GM12878 (cell line): ENCODE results near the gene VIT. TPM values are rescaled to one million over a fixed set of nuclear protein-coding genes. Genes with fewer than 3 reads are reported as not detected.

Experiments
- ATAC-seq: fragments of 200-7000 bp; cut with Tn5 transposase; 3 replicates; pipeline ENCODE4 v1.9.1; 2020; ENCODE audit warnings: mild to moderate bottlenecking, moderate library complexity
- BruUV-seq: library from RNA; stranded (reverse); fragments of 400-500 nt; replicated peaks from 2 replicates; lab custom pipeline; 2021; lab: Mats Ljungman, UMichigan
- CTCF ChIA-PET: fragments of 300-600 bp; sonication (Branson Sonifier 250); formaldehyde crosslinking; extraction: SDS; loops from one replicate; lab custom pipeline; 2021; ENCODE audit warnings: inconsistent platforms; lab: Yijun Ruan, JAX
- POLR2A ChIA-PET: fragments of 350-600 bp; formaldehyde crosslinking; extraction: SDS; loops from one replicate; lab custom pipeline; 2021; ENCODE audit warnings: inconsistent platforms; lab: Charles Lee
- RAD21 ChIA-PET: fragments of 300-600 bp; sonication (Branson Sonifier 250); formaldehyde crosslinking; loops from one replicate; lab custom pipeline; 2023; ENCODE audit warnings: antibody characterized with exemption; ENCODE audit not compliant: unreplicated experiment; lab: Charles Lee
- SMC1A ChIA-PET: fragments of 300-600 bp; sonication (Branson Sonifier 250); formaldehyde crosslinking; loops from one replicate; lab custom pipeline; 2023; ENCODE audit not compliant: unreplicated experiment, uncharacterized antibody; lab: Charles Lee
- DNase-seq: peaks from one replicate; pipeline ENCODE4 v3.0.0-alpha.2; 2011; ENCODE audit warnings: low read depth, low spot score
- FAIRE-seq: peaks from 3 replicates; lab custom pipeline; 2011; peaks lifted over from hg19 to GRCh38; lab: Jason Lieb, UNC
- H2AFZ ChIP-seq: 2 replicates; pipeline ENCODE4 v1.6.0; 2011; ENCODE audit warnings: low read depth, low read length, control low read depth; ENCODE audit not compliant: control insufficient read depth
- H3K27ac ChIP-seq: 2 replicates; pipeline ENCODE4 v1.5.1; 2011; ENCODE audit warnings: control low read depth; ENCODE audit not compliant: control insufficient read depth, insufficient read depth
- H3K27me3 ChIP-seq, 2 experiments: replicated peaks in 1 of 2; 2 replicates each; pipeline versions ENCODE4 v1.6.0 to v1.6.1; 2011; ENCODE audit warnings: low read length in 1 of 2; ENCODE audit not compliant: control insufficient read depth in 2 of 2, insufficient read depth in 2 of 2
- H3K36me3 ChIP-seq, 2 experiments: 2 replicates each; pipeline ENCODE4 v1.5.1; 2011; ENCODE audit warnings: low read length in 1 of 2; ENCODE audit not compliant: control insufficient read depth in 2 of 2, insufficient read depth in 2 of 2
- H3K4me1 ChIP-seq: 2 replicates; pipeline ENCODE4 v1.6.1; 2011; ENCODE audit warnings: mild to moderate bottlenecking, low read length, moderate library complexity, mixed read lengths; ENCODE audit not compliant: control insufficient read depth, insufficient read depth
- H3K4me2 ChIP-seq: 2 replicates; pipeline ENCODE4 v1.6.0; 2011; ENCODE audit warnings: control low read depth; ENCODE audit not compliant: control insufficient read depth, insufficient read depth
- H3K4me3 ChIP-seq: fragments of 200-600 bp; sonication (generic); 2 replicates; pipeline ENCODE4 v1.5.1; 2016
- H3K79me2 ChIP-seq: 2 replicates; pipeline ENCODE4 v1.6.0; 2011; ENCODE audit warnings: low read length; ENCODE audit not compliant: control insufficient read depth, insufficient read depth
- H3K9ac ChIP-seq: 2 replicates; pipeline ENCODE4 v1.8.0; 2011; ENCODE audit warnings: low read length, control low read depth, mixed read lengths; ENCODE audit not compliant: control insufficient read depth, insufficient read depth
- H3K9me3 ChIP-seq: replicated peaks from 3 replicates; pipeline ENCODE4 v1.5.1; 2011; ENCODE audit warnings: mild to moderate bottlenecking, low read length; ENCODE audit not compliant: control insufficient read depth, insufficient read depth
- H4K20me1 ChIP-seq: 2 replicates; pipeline ENCODE4 v1.6.0; 2011; ENCODE audit not compliant: control insufficient read depth, insufficient read depth
- BCL11A ChIP-seq: IDR thresholded peaks from 2 replicates; pipeline ENCODE4 v1.6.1; 2011; ENCODE audit warnings: low read depth, low read length
- BMI1 ChIP-seq: fragments of 450-650 bp; IDR thresholded peaks from 2 replicates; pipeline ENCODE4 v1.6.1; 2016; ENCODE audit warnings: mild to moderate bottlenecking, moderate library complexity, borderline replicate concordance
- CBX5 ChIP-seq: sonication (generic); IDR thresholded peaks from 2 replicates; pipeline ENCODE4 v1.6.1; 2016; ENCODE audit warnings: low read depth, moderate library complexity, mild to moderate bottlenecking, inconsistent platforms
- MEF2B ChIP-seq: fragments of 450-650 bp; IDR thresholded peaks from 2 replicates; pipeline ENCODE4 v1.6.1; 2018; ENCODE audit warnings: mild to moderate bottlenecking, moderate library complexity; ENCODE audit not compliant: partially characterized antibody, poor library complexity, severe bottlenecking
- MTA2 ChIP-seq: fragments of 450-650 bp; IDR thresholded peaks from 2 replicates; pipeline ENCODE4 v1.6.1; 2016; ENCODE audit warnings: low read depth, mild to moderate bottlenecking, moderate library complexity
- RBBP5 ChIP-seq: fragments of 200-600 bp; sonication (generic); conservative IDR thresholded peaks from 2 replicates; pipeline ENCODE4 v1.6.1; 2016
- TCF7 ChIP-seq: IDR thresholded peaks from 2 replicates; pipeline ENCODE4 v1.6.1; 2014; ENCODE audit warnings: antibody characterized with exemption, borderline replicate concordance
- WGBS: methylation state at CpG from one replicate; pipeline ENCODE4 v1.1.6; 2016; ENCODE audit warnings: low lambda C conversion rate; ENCODE audit not compliant: insufficient replicate concordance, insufficient coverage; ENCODE audit errors: missing lambda C conversion rate; 5-methylcytosine and 5-hydroxymethylcytosine counted together
- in situ Hi-C: fragments of 300-500 bp; cut with MboI; formaldehyde crosslinking; loops from 9 replicates; pipeline ENCODE4 v1.14.3; 2018; ENCODE audit warnings: mixed read lengths
- intact Hi-C: fragments of 100-400 bp; cut with micrococcal nuclease; formaldehyde crosslinking; loops from one replicate; pipeline ENCODE4 v1.14.2; 2022; ENCODE audit not compliant: unreplicated experiment
- polyA plus RNA-seq, 11 experiments: library from polyadenylated mRNA; depleted of rRNA in 4 of 11; unstranded in 6 of 11; stranded (reverse) in 5 of 11; fragments of >200 nt; fragmentation: Nextera tagmentation in 4 of 11; fragmentation: Illumina TruSeq in 1 of 11; extraction: Ambion mirVana in 4 of 11; extraction: Trizol in 1 of 11; gene quantifications; 1 replicate in 1 of 11; 2 replicates in 10 of 11; pipeline versions ENCODE4 v1.2.1 to v1.2.3, GENCODE V29; 2011 to 2016; ENCODE audit warnings: inconsistent platforms in 2 of 11, missing spikeins in 2 of 11, low read depth in 1 of 11
- total RNA-seq, 4 experiments: library from RNA; depleted of rRNA in 3 of 4; stranded (reverse); fragments of >200 nt in 3 of 4; fragmentation: Illumina TruSeq in 1 of 4; extraction: Trizol in 1 of 4; gene quantifications; 2 replicates each; pipeline versions ENCODE4 v1.2.1 to v1.2.3, GENCODE V29; 2013 to 2021
- TF ChIP-seq, protein P1 (sequence below): IDR thresholded peaks from 2 replicates; pipeline ENCODE4 v1.6.1; 2012; ENCODE audit warnings: low read depth, low read length, improper control_type of control experiment
- TF ChIP-seq, protein P2 (sequence below), 3 experiments: IDR thresholded peaks in 2 of 3; conservative IDR thresholded peaks in 1 of 3; 2 replicates each; pipeline ENCODE4 v1.5.1; 2011; ENCODE audit warnings: low read depth in 3 of 3, low read length in 3 of 3, mild to moderate bottlenecking in 3 of 3, control low read depth in 2 of 3, moderate library complexity in 2 of 3, inconsistent platforms in 1 of 3, mixed read lengths in 1 of 3; ENCODE audit not compliant: control insufficient read depth in 2 of 3, insufficient read depth in 1 of 3; ENCODE audit errors: extremely low read depth in 1 of 3

VIT gene
- total and polyA plus RNA-seq, 10 of the 15 experiments (the other 5 are each of a cell fraction or from before 2014, with no cell fraction given) = 0.05 to 0.14 TPM; not detected in 8

GRCh38 chr2:36792951-36793350 lies 96.4 kb downstream of the VIT start:
- 0% methylated on average over 2 of the region's 2 CpGs for WGBS
- Histone ChIP-seq H3K79me2 (no peaks in the 10 kb centered on the region), H4K20me1 (no peaks in the 10 kb centered on the region), H2AFZ (no peak overlapping the region), H3K4me2 (no peak overlapping the region), H3K4me3 (no peak overlapping the region), H3K9ac (no peak overlapping the region), H3K36me3 (no peaks in the 10 kb centered on the region), H3K27ac (no peak overlapping the region), H3K9me3 (no peaks in the 10 kb centered on the region), H3K27me3 (no peaks in the 10 kb centered on the region), H3K4me1 (0 out of 2 replicates have a peak, but pooled peaks cover 6% of the 10 kb centered on the region)
- no peak for DNase-seq
- ChIA-PET SMC1A (interaction anchor here (0.7 to 1.4 kb wide), 4 partner anchors 8 to 61 kb away, joined by 3 to 4 read pairs (median 3); no protein-coding TSS in a partner anchor), POLR2A (interaction anchor here (1.4 kb wide), 1 partner anchor 9 kb away, joined by 3 read pairs; no protein-coding TSS in a partner anchor), RAD21 (interaction anchor here (3.0 kb wide), 1 partner anchor 10 kb away, joined by 7 read pairs; no protein-coding TSS in a partner anchor), CTCF (interaction anchor here (0.8 to 2.9 kb wide), 5 partner anchors 9 to 211 kb away, joined by 3 to 9 read pairs (median 3); no protein-coding TSS in a partner anchor)
- intact Hi-C loops = no loop called here
- ATAC-seq = no peak
- TF ChIP-seq, protein P1, sequence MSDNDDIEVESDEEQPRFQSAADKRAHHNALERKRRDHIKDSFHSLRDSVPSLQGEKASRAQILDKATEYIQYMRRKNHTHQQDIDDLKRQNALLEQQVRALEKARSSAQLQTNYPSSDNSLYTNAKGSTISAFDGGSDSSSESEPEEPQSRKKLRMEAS = no peak
- TF ChIP-seq RBBP5 (no peak), BCL11A (no peak), TCF7 (no peak), CBX5 (no peak), BMI1 (no peak), MEF2B (no peak), MTA2 (no peak)
- TF ChIP-seq, protein P2, sequence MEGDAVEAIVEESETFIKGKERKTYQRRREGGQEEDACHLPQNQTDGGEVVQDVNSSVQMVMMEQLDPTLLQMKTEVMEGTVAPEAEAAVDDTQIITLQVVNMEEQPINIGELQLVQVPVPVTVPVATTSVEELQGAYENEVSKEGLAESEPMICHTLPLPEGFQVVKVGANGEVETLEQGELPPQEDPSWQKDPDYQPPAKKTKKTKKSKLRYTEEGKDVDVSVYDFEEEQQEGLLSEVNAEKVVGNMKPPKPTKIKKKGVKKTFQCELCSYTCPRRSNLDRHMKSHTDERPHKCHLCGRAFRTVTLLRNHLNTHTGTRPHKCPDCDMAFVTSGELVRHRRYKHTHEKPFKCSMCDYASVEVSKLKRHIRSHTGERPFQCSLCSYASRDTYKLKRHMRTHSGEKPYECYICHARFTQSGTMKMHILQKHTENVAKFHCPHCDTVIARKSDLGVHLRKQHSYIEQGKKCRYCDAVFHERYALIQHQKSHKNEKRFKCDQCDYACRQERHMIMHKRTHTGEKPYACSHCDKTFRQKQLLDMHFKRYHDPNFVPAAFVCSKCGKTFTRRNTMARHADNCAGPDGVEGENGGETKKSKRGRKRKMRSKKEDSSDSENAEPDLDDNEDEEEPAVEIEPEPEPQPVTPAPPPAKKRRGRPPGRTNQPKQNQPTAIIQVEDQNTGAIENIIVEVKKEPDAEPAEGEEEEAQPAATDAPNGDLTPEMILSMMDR (IDR thresholded peaks at IDR 0.05 in 2 of 3, conservative IDR thresholded peaks at IDR 0.05 in 1 of 3; ENCODE audit: control insufficient read depth in 2 of 3, extremely low read depth in 1 of 3, insufficient read depth in 1 of 3, low read depth in 3 of 3, low read length in 3 of 3) = no peak
- no peak for FAIRE-seq
- BruUV-seq = no TSS peak
- in situ Hi-C loops = no loop called here
